ENCODE measurements around the gene MLLT3.
A peak's percentile ranks its signal among the peaks of the same experiment; 100 is the strongest.

Gene MLLT3

GRCh38 chr9:20622330-20623020 is at the start of gene MLLT3:
Gene MLLT3 (minus strand): TSS chr9:20622499.
- peak; percentile 97 for DNase-seq

GRCh38 chr9:20671635-20672034 is 49.3 kb upstream of the MLLT3 start:
- DNase-seq = no peak

GRCh38 chr9:20670395-20670794 is 48.1 kb upstream of the MLLT3 start:
- DNase-seq = no peak

GRCh38 chr9:20664501-20664900 is 42.2 kb upstream of the MLLT3 start:
- DNase-seq = no peak

- DNase-seq = no peak
These were observed 40.8 kb upstream of the MLLT3 start for GRCh38 chr9:20663133-20663532.

GRCh38 chr9:20662156-20662555 is 39.9 kb upstream of the MLLT3 start:
- no peak for DNase-seq

- no peak for DNase-seq
These were observed 37.2 kb upstream of the MLLT3 start for GRCh38 chr9:20659474-20659967.

GRCh38 chr9:20658677-20659473 is 36.6 kb upstream of the MLLT3 start:
- DNase-seq = no peak

- peak; percentile 42 for DNase-seq
These were observed 36.0 kb upstream of the MLLT3 start for GRCh38 chr9:20658246-20658667.

GRCh38 chr9:20651939-20652338 is 29.6 kb upstream of the MLLT3 start:
- DNase-seq = no peak

- no peak for DNase-seq
These were observed 28.5 kb upstream of the MLLT3 start for GRCh38 chr9:20650750-20651299.

- no peak for DNase-seq
These were observed 28.0 kb upstream of the MLLT3 start for GRCh38 chr9:20650313-20650712.

GRCh38 chr9:20649381-20649780 is 27.1 kb upstream of the MLLT3 start:
- DNase-seq = no peak

- no peak for DNase-seq
These were observed 24.4 kb upstream of the MLLT3 start for GRCh38 chr9:20646656-20647055.

- DNase-seq = no peak
These were observed 21.4 kb upstream of the MLLT3 start for GRCh38 chr9:20643660-20644059.

- DNase-seq = no peak
These were observed 19.7 kb upstream of the MLLT3 start for GRCh38 chr9:20642045-20642444.

- DNase-seq = peak; percentile 72
These were observed 18.3 kb upstream of the MLLT3 start for GRCh38 chr9:20640331-20641187.

GRCh38 chr9:20636888-20637440 is 14.7 kb upstream of the MLLT3 start:
- DNase-seq = no peak

- no peak for DNase-seq
These were observed 12.6 kb upstream of the MLLT3 start for GRCh38 chr9:20634895-20635294.

- DNase-seq = no peak
These were observed 10.4 kb upstream of the MLLT3 start for GRCh38 chr9:20632705-20633104.

GRCh38 chr9:20630241-20630943 is 8.1 kb upstream of the MLLT3 start:
- no peak for DNase-seq

- no peak for DNase-seq
These were observed 2.7 kb upstream of the MLLT3 start for GRCh38 chr9:20625003-20625349.

Data from CD4-positive, alpha-beta T cell treated with Interleukin-12 subunit alpha and Interleukin-12 subunit beta, for 1 hour (primary cell).